Testis (tissue), 2 donors: Measurements from ENCODE around the gene OTOP3.

Source experiments
- POLR2A ChIP-seq: fragments of 450-650 bp; IDR thresholded peaks from one replicate; pipeline ENCODE4 v1.6.1; 2017; ENCODE audit warnings: antibody characterized with exemption, mild to moderate bottlenecking, moderate library complexity
- TF ChIP-seq, protein P1 (sequence below), 3 experiments: fragments of 450-650 bp in 2 of 3; fragments of 200-600 bp in 1 of 3; sonication (generic) in 1 of 3; IDR thresholded peaks; one replicate each; pipeline ENCODE4 v1.5.1; 2016 to 2019; ENCODE audit warnings: antibody characterized with exemption in 3 of 3, mild to moderate bottlenecking in 2 of 3, moderate library complexity in 1 of 3

DNA sequence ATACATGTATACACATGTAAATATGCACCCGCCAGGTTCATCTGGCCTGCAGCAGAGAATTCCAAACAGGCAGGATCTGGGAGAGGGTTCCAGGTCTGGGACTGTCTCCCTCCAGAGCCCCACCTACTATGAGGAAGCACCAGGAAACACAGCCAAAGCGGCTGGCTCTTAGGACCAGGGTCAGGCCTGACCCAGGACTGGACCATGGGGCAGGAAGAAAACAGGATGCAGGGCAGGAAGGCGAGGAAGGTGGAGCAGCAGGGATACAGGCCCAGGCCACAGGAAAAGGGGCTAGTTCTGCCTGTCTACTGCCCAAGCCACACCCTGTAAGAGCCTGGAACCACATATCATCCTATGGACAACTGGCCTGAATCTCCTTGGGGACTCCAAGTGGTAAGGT, 34.7 kb downstream of the OTOP3 start:
- TF ChIP-seq, protein P1, sequence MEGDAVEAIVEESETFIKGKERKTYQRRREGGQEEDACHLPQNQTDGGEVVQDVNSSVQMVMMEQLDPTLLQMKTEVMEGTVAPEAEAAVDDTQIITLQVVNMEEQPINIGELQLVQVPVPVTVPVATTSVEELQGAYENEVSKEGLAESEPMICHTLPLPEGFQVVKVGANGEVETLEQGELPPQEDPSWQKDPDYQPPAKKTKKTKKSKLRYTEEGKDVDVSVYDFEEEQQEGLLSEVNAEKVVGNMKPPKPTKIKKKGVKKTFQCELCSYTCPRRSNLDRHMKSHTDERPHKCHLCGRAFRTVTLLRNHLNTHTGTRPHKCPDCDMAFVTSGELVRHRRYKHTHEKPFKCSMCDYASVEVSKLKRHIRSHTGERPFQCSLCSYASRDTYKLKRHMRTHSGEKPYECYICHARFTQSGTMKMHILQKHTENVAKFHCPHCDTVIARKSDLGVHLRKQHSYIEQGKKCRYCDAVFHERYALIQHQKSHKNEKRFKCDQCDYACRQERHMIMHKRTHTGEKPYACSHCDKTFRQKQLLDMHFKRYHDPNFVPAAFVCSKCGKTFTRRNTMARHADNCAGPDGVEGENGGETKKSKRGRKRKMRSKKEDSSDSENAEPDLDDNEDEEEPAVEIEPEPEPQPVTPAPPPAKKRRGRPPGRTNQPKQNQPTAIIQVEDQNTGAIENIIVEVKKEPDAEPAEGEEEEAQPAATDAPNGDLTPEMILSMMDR (IDR thresholded peaks at IDR 0.05) = no peak
- no peak for TF ChIP-seq POLR2A
